GM19240 (cell line): ENCODE data around the gene CD300C.
"Not testable (repeated sequence)": the region's sequence is repeated elsewhere in the genome, so short reads cannot be mapped to it uniquely, and the experiment has no call there.

Experiments
- DNase-seq: peaks from one replicate; pipeline ENCODE4 v3.0.0; 2011; ENCODE audit warnings: low spot score; ENCODE audit not compliant: insufficient read length

Gene CD300C

DNA sequence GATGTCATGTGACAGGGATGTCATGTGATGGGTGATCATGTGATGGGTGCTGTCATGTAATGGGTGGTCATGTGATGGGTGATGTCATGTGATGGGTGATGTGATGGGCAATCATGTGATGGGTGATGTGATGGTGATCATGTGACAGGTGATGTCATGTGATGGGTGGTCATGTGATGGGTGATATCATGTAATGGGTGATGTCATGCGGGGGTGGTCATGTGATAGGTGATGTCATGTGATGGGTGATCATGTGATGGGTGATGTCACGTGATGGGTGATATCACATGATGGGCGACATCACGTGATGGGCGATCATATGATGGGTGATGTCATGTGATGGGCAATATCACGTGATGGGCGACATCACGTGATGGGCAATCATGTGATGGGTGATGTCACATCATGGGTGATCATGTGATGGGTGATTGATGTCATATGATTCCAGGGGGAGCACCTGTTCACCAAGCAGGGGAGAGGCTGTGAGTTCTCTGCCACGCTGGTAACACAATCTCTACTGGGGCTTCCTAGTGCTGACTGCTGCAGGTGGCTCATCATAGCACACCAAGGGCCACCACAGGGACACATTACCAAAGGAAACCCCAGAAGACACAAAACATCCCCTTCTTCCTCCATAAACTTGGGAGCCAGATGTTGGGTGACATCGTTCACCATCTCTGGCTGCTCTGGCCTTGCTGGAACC lies 31.1 kb downstream of the CD300C start:
- no peak for DNase-seq

DNA sequence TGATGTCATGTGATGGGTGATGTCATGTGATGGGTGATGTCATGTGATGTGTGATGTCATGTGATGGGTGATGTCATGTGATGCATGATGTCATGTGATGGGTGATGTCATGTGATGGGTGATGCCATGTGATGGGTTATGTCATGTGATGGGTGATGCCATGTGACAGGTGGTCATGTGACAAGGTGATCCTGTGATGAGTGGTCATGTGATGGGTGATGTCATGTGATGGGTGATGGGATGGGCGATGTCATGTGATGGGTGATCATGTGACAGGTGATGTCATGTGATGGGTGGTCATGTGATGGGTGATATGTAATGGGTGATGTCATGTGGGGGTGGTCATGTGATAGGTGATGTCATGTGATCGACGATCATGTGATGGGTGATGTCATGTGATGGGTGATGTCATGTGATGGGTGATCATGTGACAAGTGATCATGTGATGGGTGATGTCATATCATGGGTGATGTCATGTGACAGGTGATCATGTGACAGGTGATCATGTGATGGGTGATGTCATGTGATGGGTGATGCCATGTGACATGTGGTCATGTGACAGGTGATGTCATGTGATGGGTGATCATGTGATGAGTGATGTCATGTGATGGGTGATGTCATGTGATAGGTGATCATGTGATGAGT lies 31.8 kb downstream of the CD300C start:
- DNase-seq = no peak

DNA sequence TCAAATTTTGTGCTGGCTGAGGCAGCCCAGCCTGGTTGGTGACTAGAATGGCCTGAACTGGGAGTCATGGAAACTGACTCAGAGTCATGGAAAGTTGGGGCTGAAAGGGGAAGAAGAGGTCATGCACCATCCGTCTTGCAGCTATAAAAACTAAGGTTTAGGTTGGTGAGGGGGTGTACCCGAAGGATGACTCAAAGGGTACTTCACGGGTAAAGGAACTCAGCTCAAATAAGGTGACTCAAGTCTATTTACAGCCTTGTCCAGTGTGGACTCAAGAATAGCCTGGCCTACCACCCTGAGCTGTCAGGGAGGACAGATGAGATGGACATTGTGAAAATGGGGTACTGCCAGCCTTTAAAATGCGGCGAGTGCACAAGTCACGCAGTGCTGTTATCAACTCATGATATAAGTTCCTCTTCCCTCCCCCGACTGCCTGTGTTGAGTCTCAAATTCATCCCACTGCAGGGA lies 33.3 kb downstream of the CD300C start:
- DNase-seq = no peak

DNA sequence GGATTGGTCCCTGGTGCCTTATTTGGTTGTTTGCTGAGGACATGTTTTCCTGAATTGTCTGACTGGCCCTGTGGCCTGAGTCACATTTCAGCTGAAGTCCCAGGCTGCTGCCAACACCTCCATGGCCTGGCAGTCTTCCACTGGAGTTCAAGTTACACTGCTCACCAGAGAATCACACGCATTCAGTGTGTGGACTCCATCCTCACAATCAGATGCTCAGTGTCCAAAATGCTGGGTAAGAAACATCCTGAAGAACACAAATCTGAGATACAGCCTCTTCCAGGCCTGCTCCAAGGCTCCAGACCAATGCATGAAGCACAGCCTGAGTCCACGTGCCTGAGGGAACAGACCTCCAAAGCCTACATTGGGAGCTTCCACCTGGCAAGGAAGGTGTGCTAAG lies 33.9 kb downstream of the CD300C start:
- no peak for DNase-seq

DNA sequence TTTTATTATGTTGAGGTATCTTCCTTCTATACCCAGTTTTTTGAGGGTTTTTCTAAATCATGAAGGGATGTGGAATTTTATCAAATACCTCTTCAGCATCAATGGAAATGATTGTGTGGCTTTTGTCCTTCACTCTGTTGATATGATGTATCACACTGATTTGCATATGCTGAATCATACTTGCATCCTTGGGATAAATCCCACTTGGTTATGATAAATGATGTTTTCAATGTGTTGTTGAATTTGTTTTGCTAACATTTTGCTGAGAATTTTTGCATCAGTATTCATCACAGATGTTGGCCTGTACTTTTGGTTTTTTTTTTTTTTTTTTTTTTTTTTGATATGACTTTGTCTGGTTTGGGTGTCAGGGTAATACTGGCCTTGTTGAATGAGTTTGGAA lies 37.8 kb downstream of the CD300C start:
- no peak for DNase-seq

DNA sequence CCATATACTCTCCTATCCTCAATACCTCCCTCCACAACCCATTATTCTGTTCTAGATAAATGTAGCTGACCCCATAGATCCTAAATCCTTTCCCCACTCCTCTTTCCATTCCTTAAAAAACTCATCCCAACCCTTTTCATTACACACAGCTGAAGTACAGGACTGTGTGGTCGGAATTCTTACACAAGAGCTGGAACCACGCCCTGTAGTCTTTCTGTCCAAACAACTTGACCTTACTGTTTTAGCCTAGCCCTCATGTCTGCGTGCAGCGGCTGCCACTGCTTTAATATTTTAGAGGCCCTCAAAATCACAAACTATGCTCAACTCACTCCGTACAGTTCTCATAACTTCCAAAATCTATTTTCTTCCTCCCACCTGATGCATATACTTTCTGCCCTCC lies 42.0 kb downstream of the CD300C start:
- DNase-seq = not testable (repeated sequence)

DNA sequence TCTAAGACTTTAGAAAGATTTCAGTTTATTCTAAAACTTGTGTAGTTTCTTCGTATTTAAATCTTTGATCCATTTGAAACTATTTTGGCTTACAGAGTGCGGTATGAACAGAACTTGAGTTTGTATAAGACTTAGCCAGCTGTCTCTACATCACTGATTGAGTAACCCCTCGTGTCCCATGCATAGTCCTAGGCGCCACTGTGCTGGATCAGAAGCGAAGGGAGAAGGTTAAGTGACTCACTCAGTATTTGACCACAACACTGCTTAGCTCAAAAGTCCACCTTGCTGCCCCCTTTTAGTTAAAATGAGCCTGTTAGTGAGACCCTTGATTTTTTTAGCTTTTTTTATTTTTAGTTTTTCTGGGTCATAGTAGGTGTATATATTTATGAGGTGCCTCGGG lies 43.1 kb downstream of the CD300C start:
- DNase-seq = no peak

DNA sequence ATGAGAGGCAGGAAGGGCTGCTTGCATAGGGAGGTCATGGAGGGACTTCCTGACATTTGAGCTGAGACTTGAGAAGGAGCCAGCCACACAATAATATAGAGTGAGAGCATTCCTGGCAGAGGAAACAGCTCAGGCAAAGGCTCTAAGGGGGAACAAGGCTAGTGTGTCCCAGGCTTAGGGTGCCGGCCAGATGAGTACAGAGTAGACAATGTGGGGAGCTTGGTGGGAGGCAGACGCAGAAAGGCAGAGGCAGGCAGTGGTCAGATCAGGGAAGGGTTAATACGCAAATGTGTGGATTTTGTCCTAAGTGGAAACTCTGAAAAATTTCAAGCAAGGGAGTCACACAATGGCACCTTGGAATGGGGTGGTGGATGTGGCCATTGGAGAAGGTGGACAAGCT lies 45.9 kb downstream of the CD300C start:
- no peak for DNase-seq

DNA sequence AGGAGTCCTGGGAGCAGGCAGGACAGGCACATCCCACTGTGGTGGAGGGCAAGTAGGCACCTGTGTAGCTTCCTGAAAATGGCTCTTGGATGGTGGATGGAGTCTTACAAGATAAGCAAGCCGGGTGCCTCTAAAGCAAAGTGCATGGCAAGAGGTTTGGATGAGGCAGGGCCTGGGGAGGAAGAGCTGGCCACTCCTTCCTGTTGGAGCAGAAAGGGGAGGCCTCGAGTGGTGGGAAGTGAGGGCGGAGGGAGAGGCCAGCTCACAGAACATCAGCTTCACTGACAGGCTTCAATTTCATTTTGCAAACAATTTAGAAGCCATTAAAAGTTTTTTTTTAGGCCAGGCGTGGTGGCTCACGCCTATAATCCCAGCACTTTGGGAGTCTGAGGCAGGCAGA lies 48.4 kb downstream of the CD300C start:
- DNase-seq = no peak

DNA sequence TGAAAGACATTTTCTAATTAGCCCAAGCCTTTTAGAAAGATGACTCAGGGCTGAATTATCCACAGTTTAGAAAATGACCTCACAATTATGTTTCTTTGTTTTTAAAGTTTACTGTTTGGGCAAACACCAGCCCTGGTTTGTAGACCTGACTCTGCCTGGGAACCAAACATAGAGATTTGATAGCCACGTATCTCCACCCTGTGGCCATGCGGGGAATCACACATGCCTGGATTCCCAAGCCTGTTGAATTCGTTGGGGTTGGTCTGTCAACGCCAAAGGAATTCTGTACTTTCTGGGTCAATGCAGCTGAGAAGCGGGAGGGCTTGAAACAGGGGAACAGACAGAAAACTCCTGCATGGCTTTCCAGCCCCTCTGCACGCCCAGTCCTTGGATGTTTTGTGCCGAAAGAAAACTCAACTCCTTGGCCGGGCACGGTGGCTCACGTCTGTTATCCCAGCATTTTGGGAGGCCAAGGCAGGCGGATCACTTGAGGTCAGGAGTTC lies 52.5 kb downstream of the CD300C start:
- peak; percentile 38 for DNase-seq

DNA sequence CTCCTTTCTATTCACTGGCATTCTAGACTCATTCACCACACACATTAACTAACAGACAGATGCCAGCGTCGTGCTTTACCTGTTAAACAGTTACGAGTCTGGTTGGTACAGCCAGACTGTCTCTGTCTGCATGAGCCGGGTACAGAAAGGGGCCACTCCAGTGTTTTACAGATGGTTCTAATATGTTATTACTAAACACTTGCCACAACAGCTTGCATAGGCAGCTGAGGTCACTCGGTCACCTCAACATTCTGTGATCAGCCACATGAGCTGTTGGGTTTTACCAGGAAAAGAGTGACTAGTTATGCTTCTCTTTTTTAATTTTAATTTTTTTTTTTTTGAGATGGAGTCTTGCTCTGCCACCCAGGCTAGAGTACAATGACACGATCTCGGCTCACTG lies 54.3 kb downstream of the CD300C start:
- DNase-seq = no peak
